Measurements from ENCODE around the gene SSH3. TPM values are rescaled to one million over a fixed set of nuclear protein-coding genes. Genes with fewer than 3 reads are reported as not detected.
"Not testable (repeated sequence)": the region's sequence is repeated elsewhere in the genome, so short reads cannot be mapped to it uniquely, and the experiment has no call there.

SSH3 gene
- total RNA-seq, 1 experiment from 2014 or later = 0.82 TPM

DNA sequence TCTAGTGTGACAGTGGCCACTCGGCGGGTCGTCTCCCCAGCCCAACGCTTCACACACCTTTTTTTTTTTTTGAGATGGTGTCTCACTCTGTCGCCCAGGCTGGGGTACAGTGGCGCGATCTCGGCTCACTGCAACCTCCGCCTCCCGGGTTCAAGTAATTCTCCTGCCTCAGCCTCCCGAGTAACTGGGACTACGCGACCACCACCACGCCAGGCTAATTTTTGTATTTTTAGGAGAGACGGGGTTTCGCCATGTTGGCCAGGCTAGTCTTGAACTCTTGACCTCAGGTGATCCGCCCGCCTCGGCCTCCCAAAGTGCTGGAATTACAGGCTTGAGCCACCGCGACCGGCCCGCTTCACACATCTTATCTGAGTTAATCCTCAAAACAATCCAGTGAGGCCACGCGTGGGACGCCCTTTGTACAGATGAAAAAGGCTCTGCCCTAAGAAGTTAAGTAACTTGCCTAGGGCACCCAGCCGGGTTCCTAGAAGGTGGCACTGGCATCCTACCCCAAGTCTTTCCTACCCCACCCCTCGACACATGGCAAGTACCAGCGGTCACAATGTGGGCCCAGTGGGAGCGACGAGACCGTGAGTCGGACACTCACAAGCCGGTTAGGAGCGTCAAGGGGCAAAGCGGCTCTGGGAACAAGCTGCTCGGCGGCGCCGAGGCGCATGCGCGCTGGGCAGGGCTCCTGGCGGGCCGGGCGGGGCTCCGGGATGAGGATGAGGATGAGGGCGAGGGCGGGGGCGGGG lies 42.3 kb upstream of the SSH3 start:
- H3K4me2 ChIP-seq (ENCODE audit: low read depth, low read length, poor library complexity, severe bottlenecking); H3K9me3 ChIP-seq (ENCODE audit: low read length); H2AFZ ChIP-seq (ENCODE audit: low read length); DNase-seq; H3K4me3 ChIP-seq (ENCODE audit: low read length); H3K27me3 ChIP-seq (ENCODE audit: low read length); H3K9ac ChIP-seq (ENCODE audit: low read length); H3K27ac ChIP-seq (ENCODE audit: low read length); H3K79me2 ChIP-seq (ENCODE audit: low read length); H4K20me1 ChIP-seq (ENCODE audit: insufficient read depth, low read depth, low read length); H3K36me3 ChIP-seq (ENCODE audit: insufficient read depth, low read length); H3K9me2 ChIP-seq (replicated peaks; ENCODE audit: insufficient read depth, low read length): not testable (repeated sequence)
- peaks cover 12% of the 10 kb centered on the region for H3K4me1 ChIP-seq (ENCODE audit: low read length)

DNA sequence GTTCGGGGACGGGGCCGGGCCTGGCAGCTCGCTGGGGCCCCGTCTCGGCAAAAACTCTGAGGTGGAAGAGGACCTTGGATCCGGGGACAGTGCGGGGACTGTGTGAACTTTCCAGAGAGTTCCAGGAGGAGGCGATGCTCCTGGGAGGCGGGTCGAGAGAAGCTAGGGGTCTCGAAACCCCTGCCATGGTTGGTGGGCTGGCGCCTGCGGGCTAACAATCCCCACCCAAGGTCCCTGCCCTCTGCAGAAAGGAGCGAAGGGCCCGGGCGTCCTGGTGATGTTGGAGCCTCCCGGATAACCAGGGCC lies 41.7 kb upstream of the SSH3 start:
- Histone ChIP-seq H3K27ac (ENCODE audit: low read length) (no peak overlapping the region), H3K4me2 (ENCODE audit: low read depth, low read length, poor library complexity, severe bottlenecking) (no peak overlapping the region), H4K20me1 (ENCODE audit: insufficient read depth, low read depth, low read length) (no peaks in the 10 kb centered on the region; the same call in 1 of the 2 replicates), H3K9ac (ENCODE audit: low read length) (no peak overlapping the region), H3K9me3 (ENCODE audit: low read length) (no peaks in the 10 kb centered on the region), H3K9me2 (replicated peaks; ENCODE audit: insufficient read depth, low read length) (no peaks in the 10 kb centered on the region), H3K36me3 (ENCODE audit: insufficient read depth, low read length) (peaks cover 3% of the 10 kb centered on the region; the same call in 1 of the 2 replicates), H2AFZ (ENCODE audit: low read length) (no peak overlapping the region), H3K4me1 (ENCODE audit: low read length) (peaks cover 13% of the 10 kb centered on the region), H3K79me2 (ENCODE audit: low read length) (no peaks in the 10 kb centered on the region; the same call in 1 of the 2 replicates), H3K27me3 (ENCODE audit: low read length) (no peaks in the 10 kb centered on the region), H3K4me3 (ENCODE audit: low read length) (no peak overlapping the region)
- DNase-seq = no peak

DNA sequence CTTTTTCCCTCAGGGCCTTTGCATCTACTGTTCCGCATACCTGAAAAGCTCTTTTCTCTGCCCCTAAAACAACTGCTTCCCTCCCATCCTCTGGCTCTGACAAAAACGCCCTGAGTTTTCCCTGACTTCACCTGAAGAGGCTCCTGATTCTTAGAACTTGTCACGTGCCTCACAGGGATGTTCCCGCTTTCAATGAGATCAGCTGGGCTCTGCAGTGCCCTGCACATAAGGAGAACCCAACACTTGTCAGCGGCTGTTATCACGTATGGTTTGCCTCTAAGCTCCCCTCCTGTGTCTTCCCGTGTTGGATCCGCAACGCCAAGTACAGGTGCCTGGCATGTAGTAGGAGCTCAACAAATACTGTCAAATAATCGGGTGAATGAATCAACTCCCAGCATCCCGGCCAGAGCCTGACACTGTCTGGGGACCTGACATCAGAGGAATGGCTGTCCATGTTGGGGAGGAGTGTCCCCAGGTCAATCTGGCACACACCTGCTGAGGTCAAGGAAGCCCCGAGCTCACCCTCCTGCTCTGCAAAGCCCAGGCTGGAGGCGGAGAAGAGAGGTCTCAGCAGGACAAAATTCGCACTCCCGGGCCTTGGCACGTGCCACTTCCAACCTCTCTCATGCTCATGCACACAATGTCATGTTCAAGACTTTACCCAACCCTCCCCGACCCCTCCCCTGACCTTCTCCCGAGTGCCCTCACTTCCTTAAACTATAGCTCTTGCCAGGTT lies 41.2 kb upstream of the SSH3 start:
- no peaks in the 10 kb centered on the region for H3K36me3 ChIP-seq (ENCODE audit: insufficient read depth, low read length)
- H3K4me1 ChIP-seq (ENCODE audit: low read length) = peaks cover 13% of the 10 kb centered on the region
- H3K27me3 ChIP-seq (ENCODE audit: low read length) = no peaks in the 10 kb centered on the region
- no peaks in the 10 kb centered on the region for H3K9me2 ChIP-seq (replicated peaks; ENCODE audit: insufficient read depth, low read length)
- H3K9ac ChIP-seq (ENCODE audit: low read length) = no peak overlapping the region
- no peaks in the 10 kb centered on the region; the same call in 1 of the 2 replicates for H4K20me1 ChIP-seq (ENCODE audit: insufficient read depth, low read depth, low read length)
- H3K27ac ChIP-seq (ENCODE audit: low read length) = no peak overlapping the region
- H3K4me2 ChIP-seq (ENCODE audit: low read depth, low read length, poor library complexity, severe bottlenecking) = peak overlapping the region; percentile 44
- no peak for DNase-seq
- H3K4me3 ChIP-seq (ENCODE audit: low read length) = no peak overlapping the region
- no peaks in the 10 kb centered on the region for H3K9me3 ChIP-seq (ENCODE audit: low read length)
- H3K79me2 ChIP-seq (ENCODE audit: low read length) = peaks cover 4% of the 10 kb centered on the region
- H2AFZ ChIP-seq (ENCODE audit: low read length) = no peak overlapping the region; the same call in 1 of the 2 replicates

DNA sequence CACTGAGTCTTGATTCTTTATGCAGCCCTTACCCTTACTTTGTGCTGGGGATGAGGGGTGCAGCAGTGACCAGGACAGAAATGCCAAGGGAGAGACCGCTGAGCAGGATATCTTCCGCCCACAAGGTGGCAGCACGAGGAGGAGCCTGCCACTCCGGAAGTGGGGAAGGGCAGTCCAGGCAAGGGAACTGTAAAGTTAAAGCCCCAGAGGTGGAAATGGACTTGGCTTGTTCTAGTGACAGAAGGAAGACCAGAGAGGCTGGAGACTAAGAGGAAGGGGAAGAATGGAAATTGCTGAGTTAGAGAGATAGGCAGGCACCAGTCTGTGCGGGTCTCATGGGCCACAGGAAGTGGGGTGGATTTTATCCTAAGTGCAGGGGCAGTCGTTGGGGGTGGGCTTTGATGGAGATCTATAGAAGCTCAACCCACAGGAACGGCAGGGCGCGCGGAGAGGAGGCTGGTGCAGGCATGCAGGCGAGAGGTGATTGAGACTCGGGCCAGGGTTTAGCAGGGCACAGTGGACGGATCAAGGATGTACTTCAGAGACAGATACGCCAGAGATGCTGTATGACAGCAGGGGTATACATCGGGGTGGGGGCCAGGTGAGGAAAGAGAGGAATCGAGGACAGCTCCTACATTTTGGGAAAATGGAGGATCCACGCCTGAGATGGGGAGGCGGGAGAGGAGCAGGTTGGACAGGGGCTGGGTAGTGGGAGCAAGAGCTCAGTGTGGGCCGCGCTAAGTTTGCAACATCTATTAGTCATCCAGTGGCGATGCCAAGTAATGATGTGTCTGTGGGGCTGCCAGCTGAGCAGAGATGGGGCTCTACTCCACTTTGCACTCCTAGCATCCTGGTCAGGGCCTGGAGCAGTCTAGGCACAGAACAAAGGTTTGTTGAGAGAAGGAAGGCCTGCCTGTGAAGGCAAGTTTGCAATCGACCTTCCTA lies 40.3 kb upstream of the SSH3 start:
- H3K4me3 ChIP-seq (ENCODE audit: low read length) = peak overlapping the region; percentile 28; the same call in 1 of the 2 replicates
- H3K9me2 ChIP-seq (replicated peaks; ENCODE audit: insufficient read depth, low read length) = no peaks in the 10 kb centered on the region
- peak; percentile 92 for DNase-seq
- peaks cover 13% of the 10 kb centered on the region for H3K79me2 ChIP-seq (ENCODE audit: low read length)
- H3K27ac ChIP-seq (ENCODE audit: low read length) = no peak overlapping the region
- H3K9ac ChIP-seq (ENCODE audit: low read length) = peak overlapping the region; percentile 34
- peaks cover 19% of the 10 kb centered on the region for H3K4me1 ChIP-seq (ENCODE audit: low read length)
- H4K20me1 ChIP-seq (ENCODE audit: insufficient read depth, low read depth, low read length) = no peaks in the 10 kb centered on the region; the same call in 1 of the 2 replicates
- no peaks in the 10 kb centered on the region for H3K9me3 ChIP-seq (ENCODE audit: low read length)
- no peaks in the 10 kb centered on the region for H3K27me3 ChIP-seq (ENCODE audit: low read length)
- peak overlapping the region; percentile 44 for H3K4me2 ChIP-seq (ENCODE audit: low read depth, low read length, poor library complexity, severe bottlenecking)
- H2AFZ ChIP-seq (ENCODE audit: low read length) = peak overlapping the region; percentile 18; the same call in 1 of the 2 replicates
- H3K36me3 ChIP-seq (ENCODE audit: insufficient read depth, low read length) = no peaks in the 10 kb centered on the region

DNA sequence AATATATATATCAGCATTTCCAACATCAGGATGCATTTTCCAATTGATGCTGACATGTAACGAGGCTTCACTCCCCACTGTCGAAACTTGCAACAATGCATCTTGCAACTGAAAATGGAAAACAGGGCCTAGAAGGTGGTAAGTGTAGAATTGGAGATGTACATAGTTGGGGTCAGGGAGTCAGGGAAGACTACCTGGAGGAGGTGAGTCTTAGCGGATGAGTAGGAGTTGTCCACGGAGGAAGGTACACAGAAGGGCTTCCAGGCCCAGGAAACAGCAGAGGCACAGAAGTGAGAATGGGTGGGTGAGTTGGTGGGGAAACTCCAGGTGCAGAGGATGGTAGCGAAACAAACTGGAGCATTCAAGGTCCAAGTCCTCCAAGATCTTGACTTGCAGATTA lies 39.1 kb upstream of the SSH3 start:
- Histone ChIP-seq H3K27ac (ENCODE audit: low read length) (no peak overlapping the region), H4K20me1 (ENCODE audit: insufficient read depth, low read depth, low read length) (peaks cover 7% of the 10 kb centered on the region; the same call in 1 of the 2 replicates), H3K79me2 (ENCODE audit: low read length) (peaks cover 23% of the 10 kb centered on the region), H3K9me2 (replicated peaks; ENCODE audit: insufficient read depth, low read length) (no peaks in the 10 kb centered on the region), H3K9ac (ENCODE audit: low read length) (no peak overlapping the region), H3K9me3 (ENCODE audit: low read length) (no peaks in the 10 kb centered on the region), H3K4me3 (ENCODE audit: low read length) (no peak overlapping the region), H3K27me3 (ENCODE audit: low read length) (no peaks in the 10 kb centered on the region), H3K4me2 (ENCODE audit: low read depth, low read length, poor library complexity, severe bottlenecking) (no peak overlapping the region), H3K36me3 (ENCODE audit: insufficient read depth, low read length) (peaks cover 6% of the 10 kb centered on the region; the same call in 1 of the 2 replicates), H2AFZ (ENCODE audit: low read length) (no peak overlapping the region), H3K4me1 (ENCODE audit: low read length) (peaks cover 32% of the 10 kb centered on the region)
- no peak for DNase-seq

DNA sequence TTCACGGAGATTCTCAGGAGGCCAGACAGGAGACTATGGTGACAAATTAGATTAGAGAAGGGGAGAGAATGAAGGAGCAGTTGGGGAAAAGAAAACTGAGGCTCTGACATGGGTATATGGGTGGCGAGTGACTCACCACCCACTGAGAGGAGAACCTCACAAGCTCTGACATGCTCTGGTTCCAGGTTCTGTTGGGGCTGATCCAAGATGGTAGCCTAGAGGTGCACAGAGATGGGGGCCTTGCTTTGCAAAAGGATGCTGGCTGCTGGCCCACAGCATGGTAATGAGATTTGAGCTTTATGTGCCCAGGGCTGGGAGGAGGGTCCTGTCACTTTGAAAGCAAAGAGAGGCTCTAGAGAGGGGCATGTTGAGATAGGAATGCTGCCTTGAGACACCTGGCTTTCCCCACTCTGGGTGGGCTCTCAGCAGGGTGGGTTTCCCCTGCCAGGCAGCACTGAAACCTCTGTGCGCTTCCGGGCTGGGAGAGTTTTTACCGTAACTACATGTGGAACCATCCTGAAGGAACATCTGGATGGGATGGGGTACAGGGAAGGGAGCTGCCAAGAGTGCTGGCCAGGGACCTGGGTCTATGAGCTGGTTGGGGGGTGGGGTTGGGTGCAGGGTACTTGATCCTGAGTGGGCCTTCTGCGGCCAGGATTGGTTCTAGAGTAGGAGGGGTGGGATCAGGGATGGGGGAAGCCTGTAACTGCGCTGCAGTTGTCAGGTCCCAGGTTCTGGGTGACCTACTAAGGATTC lies 38.3 kb upstream of the SSH3 start:
- Histone ChIP-seq H3K9ac (ENCODE audit: low read length) (no peak overlapping the region), H3K36me3 (ENCODE audit: insufficient read depth, low read length) (peaks cover 11% of the 10 kb centered on the region; the same call in 1 of the 2 replicates), H3K9me2 (replicated peaks; ENCODE audit: insufficient read depth, low read length) (no peaks in the 10 kb centered on the region), H2AFZ (ENCODE audit: low read length) (no peak overlapping the region), H3K27me3 (ENCODE audit: low read length) (no peaks in the 10 kb centered on the region), H3K9me3 (ENCODE audit: low read length) (no peaks in the 10 kb centered on the region), H3K4me2 (ENCODE audit: low read depth, low read length, poor library complexity, severe bottlenecking) (no peak overlapping the region), H3K79me2 (ENCODE audit: low read length) (peaks cover 31% of the 10 kb centered on the region), H3K4me3 (ENCODE audit: low read length) (no peak overlapping the region), H4K20me1 (ENCODE audit: insufficient read depth, low read depth, low read length) (peaks cover 7% of the 10 kb centered on the region; the same call in 1 of the 2 replicates), H3K4me1 (ENCODE audit: low read length) (peaks cover 40% of the 10 kb centered on the region), H3K27ac (ENCODE audit: low read length) (no peak overlapping the region)
- no peak for DNase-seq

DNA sequence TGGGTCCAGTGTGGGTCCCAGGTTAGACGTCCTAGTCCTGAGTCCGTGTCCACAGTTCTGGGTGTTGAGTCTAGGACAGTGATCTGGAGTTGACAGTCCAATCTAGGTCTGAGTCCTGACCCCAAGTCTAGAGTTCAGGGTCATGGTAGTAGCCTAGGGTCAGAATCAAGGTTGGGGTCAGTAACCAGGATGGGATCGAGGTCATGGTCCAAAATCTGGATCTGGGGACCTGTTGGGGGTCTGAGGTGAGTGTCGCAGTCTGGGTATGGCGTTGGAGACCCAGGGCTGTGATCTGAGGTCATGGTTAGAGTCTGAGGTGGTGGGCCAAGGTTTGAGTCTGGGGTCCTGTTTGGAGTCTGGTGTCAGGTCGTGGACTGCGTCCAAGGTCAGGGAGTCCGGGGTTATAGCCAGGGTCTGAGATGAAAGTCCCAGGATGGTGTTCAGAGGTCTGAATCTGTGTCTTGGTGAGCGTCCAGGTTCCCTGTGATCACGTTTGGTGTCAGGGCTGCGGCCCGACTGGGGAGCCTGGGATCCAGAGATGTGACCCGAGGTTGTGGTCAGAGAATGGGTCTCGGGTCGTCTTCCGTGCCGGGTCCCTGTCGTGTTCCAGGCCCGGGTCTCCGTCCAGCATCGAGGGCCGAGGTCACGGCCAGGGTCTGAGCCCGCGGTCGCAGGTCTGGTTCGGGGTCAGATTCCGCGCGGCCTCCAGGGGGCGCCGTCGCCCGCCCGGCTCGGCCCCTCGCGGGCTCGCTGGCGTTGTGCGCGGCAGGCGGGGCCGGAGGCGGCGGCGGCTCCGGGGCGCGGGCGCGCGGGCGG lies 37.5 kb upstream of the SSH3 start:
- Histone ChIP-seq H3K4me2 (ENCODE audit: low read depth, low read length, poor library complexity, severe bottlenecking) (peak overlapping the region; percentile 44), H3K9ac (ENCODE audit: low read length) (peak overlapping the region; percentile 46), H3K79me2 (ENCODE audit: low read length) (peaks cover 39% of the 10 kb centered on the region), H3K4me1 (ENCODE audit: low read length) (peaks cover 48% of the 10 kb centered on the region), H2AFZ (ENCODE audit: low read length) (no peak overlapping the region), H3K4me3 (ENCODE audit: low read length) (peak overlapping the region; percentile 34), H3K9me2 (replicated peaks; ENCODE audit: insufficient read depth, low read length) (no peaks in the 10 kb centered on the region), H3K36me3 (ENCODE audit: insufficient read depth, low read length) (peaks cover 11% of the 10 kb centered on the region; the same call in 1 of the 2 replicates), H4K20me1 (ENCODE audit: insufficient read depth, low read depth, low read length) (peaks cover 7% of the 10 kb centered on the region; the same call in 1 of the 2 replicates), H3K9me3 (ENCODE audit: low read length) (no peaks in the 10 kb centered on the region), H3K27ac (ENCODE audit: low read length) (no peak overlapping the region), H3K27me3 (ENCODE audit: low read length) (no peaks in the 10 kb centered on the region)
- DNase-seq = peak; percentile 89
